GM12872 (cell line): Measurements from ENCODE around the gene FERMT3.
A peak's percentile ranks its signal among the peaks of the same experiment; 100 is the strongest.

Experiments used
- CTCF ChIP-seq: IDR thresholded peaks from 3 replicates; pipeline ENCODE4 v1.5.1; 2011; ENCODE audit warnings: low read depth, mild to moderate bottlenecking, low read length, moderate library complexity; ENCODE audit not compliant: insufficient read depth

The FERMT3 gene

GRCh38 chr11:64206457-64207255, at the start of gene FERMT3:
TSS of gene FERMT3 (plus strand) at chr11:64206721. CDS start at chr11:64207365, 644 bp downstream.
- TF ChIP-seq CTCF = no peak

GRCh38 chr11:64157631-64158394, 48.7 kb upstream of the FERMT3 start:
- TF ChIP-seq CTCF = no peak

GRCh38 chr11:64161037-64161436, 45.5 kb upstream of the FERMT3 start:
- no peak for TF ChIP-seq CTCF

DNA sequence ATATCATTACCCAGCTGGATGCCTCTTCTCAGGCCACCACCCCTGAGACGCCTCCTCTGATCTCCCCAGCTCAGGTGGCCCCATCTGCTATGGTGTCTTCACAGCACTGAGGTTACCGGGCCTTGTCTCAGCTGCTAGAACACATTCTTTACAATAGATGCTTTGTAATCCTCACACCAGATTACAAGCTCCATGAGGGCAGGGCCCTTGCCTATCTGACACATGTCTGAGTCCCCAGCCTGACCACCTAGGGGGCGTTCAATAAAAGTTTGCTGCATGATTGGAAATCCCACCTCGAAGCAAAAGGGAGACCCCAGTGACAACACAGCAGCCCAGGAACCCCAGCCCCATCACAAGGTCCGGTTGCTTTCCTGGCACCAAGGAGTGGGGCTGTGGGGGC, 42.6 kb upstream of the FERMT3 start:
- TF ChIP-seq CTCF = no peak

DNA sequence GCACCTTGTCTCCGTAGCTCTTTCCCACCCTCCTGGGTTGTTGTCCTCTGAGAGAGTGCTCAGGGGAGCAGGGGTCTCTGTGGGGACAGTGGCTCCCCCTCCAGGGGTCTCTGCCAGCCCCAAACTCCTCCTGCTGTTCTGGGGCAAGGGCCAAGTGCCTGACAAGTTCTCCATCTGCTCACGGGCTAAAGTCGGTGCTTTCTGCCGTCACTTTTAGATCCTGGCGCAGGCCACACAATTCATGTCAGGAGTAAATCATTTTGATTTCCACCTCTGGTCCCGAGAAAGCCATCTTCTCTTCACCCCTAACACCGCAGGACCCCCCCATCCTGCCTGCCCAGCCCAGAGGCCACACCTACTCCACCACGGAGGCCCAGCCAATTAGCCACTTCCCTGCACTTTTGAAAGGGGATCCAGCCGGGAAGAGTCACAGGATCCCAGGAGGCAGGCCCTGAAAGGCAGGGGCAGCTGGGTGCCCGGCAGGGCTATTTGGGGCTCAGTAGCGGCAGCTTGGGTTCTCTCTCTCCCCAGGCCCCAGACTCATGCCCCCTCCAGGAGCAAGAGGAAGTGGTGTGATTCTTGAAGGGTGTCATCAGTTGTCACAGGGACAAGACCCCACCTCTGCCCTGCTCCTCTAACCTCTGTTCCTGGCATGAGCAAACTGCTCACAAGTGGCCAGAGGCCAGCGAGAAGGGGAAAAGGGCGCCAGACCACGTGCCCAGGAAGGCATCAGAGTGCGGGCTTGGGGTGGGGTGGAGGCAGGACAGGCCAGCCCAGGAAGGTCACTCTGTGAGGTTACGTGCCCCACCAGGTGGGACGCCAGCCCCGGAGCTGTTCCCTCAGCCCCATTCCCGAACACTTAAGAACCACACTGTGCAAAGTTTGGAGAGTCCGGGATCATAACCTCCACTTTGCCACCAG, 41.9 kb upstream of the FERMT3 start:
- no peak for TF ChIP-seq CTCF

- TF ChIP-seq CTCF = peak; percentile 18; the same call in 1 of the 3 replicates
Measured at GRCh38 chr11:64165481-64165841, 41.1 kb upstream of the FERMT3 start.
